ENCODE data around the gene MYO9A.

Gene MYO9A

DNA sequence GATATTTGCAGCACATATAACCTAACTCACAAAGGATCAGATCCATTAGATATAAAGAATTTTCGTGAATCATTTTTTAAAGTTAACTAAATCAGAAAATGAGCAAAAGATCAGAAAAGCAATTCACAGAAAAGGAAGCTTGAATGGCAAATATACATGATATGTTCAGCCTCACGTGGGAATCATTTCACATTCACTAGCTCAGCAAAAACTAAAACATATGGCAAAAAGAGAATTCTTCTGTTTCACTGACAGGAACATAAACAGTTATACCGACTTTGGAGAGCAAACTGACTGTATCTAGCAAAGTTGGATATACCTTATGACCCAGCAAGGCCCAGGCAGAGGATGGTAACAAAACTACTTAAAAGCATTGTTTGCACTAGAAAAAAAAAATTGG lies 341.6 kb downstream of the MYO9A start:
- TF ChIP-seq, protein P1, sequence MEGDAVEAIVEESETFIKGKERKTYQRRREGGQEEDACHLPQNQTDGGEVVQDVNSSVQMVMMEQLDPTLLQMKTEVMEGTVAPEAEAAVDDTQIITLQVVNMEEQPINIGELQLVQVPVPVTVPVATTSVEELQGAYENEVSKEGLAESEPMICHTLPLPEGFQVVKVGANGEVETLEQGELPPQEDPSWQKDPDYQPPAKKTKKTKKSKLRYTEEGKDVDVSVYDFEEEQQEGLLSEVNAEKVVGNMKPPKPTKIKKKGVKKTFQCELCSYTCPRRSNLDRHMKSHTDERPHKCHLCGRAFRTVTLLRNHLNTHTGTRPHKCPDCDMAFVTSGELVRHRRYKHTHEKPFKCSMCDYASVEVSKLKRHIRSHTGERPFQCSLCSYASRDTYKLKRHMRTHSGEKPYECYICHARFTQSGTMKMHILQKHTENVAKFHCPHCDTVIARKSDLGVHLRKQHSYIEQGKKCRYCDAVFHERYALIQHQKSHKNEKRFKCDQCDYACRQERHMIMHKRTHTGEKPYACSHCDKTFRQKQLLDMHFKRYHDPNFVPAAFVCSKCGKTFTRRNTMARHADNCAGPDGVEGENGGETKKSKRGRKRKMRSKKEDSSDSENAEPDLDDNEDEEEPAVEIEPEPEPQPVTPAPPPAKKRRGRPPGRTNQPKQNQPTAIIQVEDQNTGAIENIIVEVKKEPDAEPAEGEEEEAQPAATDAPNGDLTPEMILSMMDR (IDR thresholded peaks at IDR 0.05; ENCODE audit: insufficient read depth, low read length, missing control alignments) = no peak
- POLR2A ChIA-PET = interaction anchor here (0.7 kb wide), 1 partner anchor 863 kb away, joined by 3 read pairs; no protein-coding TSS in a partner anchor
- CTCF ChIA-PET = interaction anchor here (1.0 to 3.9 kb wide), 6 partner anchors 13 to 32 kb away, joined by 3 to 28 read pairs (median 6); no protein-coding TSS in a partner anchor
- H3K4me3 ChIP-seq (ENCODE audit: low read depth, low read length) = no peak overlapping the region
- no peak for DNase-seq (ENCODE audit: low read depth, low spot score)

DNA sequence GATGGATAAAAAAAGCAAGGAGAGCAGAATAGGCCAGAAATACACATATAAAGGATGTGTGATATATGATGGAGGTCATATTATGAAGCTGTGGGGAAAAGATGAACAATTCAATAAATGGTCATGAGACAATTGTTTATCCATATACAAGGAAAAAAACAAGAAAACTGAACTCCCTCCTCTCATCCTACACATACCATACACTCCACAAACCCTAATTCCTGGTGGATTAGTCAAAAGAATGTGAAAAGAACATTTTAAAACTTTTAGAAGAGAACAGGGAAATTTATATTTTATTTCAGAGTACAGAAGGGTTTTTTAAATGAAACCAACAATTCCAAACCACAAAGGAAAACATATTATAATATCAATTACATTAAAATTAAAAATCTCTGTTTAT lies 342.1 kb downstream of the MYO9A start:
- ChIA-PET POLR2A (no interaction called here), CTCF (interaction anchor here (1.3 to 3.9 kb wide), 6 partner anchors 13 to 332 kb away, joined by 3 to 28 read pairs (median 6); no protein-coding TSS in a partner anchor)
- TF ChIP-seq, protein P1 (IDR thresholded peaks at IDR 0.05; ENCODE audit: insufficient read depth, low read length, missing control alignments) = no peak
- no peak overlapping the region for H3K4me3 ChIP-seq (ENCODE audit: low read depth, low read length)
- DNase-seq (ENCODE audit: low read depth, low spot score) = no peak

DNA sequence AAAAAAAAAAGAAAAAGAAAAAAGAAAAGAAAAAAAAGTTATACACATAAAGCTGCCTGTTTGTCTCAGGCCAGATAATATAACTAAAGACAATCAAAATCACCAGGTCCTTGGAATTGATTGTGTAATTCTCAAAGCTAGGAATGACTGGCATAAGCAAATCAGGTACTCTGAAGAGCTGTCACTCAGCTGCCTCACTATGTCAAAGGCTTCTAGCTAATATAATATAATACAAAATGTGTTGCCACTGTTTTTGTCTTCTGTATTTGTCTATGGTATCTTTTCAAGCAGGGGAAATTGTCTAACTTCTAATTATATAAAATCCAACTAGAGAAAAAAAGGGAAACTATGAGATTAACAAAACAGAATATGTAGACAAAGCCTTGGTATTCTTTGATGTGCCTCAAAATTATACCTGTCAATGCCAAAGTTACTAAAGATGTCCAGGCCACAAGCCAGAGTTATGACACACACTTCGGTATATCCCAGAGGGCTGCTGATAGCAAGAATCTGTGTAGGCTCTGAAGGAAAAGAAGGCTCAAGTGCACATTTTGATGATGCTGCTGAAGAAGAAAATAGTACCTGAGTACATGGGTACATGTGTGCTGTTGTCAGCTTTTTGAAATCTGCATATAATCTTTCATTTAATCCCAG lies 344.6 kb downstream of the MYO9A start:
- TF ChIP-seq, protein P1 (IDR thresholded peaks at IDR 0.05; ENCODE audit: insufficient read depth, low read length, missing control alignments) = no peak
- ChIA-PET POLR2A (no interaction called here), CTCF (interaction anchor here (1.0 to 3.4 kb wide), 3 partner anchors 11 to 30 kb away, joined by 5 to 12 read pairs (median 12); no protein-coding TSS in a partner anchor)
- no peak overlapping the region for H3K4me3 ChIP-seq (ENCODE audit: low read depth, low read length)
- no peak for DNase-seq (ENCODE audit: low read depth, low spot score)

Data from AG04449 (cell line).